GM12801 (cell line): ENCODE data around the gene CASP1.

ENCODE experiments used
- CTCF ChIP-seq: IDR thresholded peaks from one replicate; pipeline ENCODE4 v1.5.1; 2011; ENCODE audit warnings: control low read depth; ENCODE audit not compliant: insufficient read length; ENCODE audit errors: extremely low read depth

The CASP1 gene

GRCh38 chr11:105057432-105057831 lies 22.5 kb upstream of the CASP1 start:
- no peak for TF ChIP-seq CTCF

GRCh38 chr11:105056446-105056845 lies 21.5 kb upstream of the CASP1 start:
- no peak for TF ChIP-seq CTCF

- no peak for TF ChIP-seq CTCF
Measured at GRCh38 chr11:105054723-105055493, 20.0 kb upstream of the CASP1 start.

GRCh38 chr11:105052487-105052886 lies 17.5 kb upstream of the CASP1 start:
- TF ChIP-seq CTCF, result no peak

- TF ChIP-seq CTCF, result no peak
Measured at GRCh38 chr11:105051559-105051958, 16.6 kb upstream of the CASP1 start.

GRCh38 chr11:105049481-105049880 lies 14.5 kb upstream of the CASP1 start:
- TF ChIP-seq CTCF, result no peak

GRCh38 chr11:105046898-105047579 lies 12.1 kb upstream of the CASP1 start:
- no peak for TF ChIP-seq CTCF
